ENCODE results near the gene IL18R1.

Gene IL18R1

DNA sequence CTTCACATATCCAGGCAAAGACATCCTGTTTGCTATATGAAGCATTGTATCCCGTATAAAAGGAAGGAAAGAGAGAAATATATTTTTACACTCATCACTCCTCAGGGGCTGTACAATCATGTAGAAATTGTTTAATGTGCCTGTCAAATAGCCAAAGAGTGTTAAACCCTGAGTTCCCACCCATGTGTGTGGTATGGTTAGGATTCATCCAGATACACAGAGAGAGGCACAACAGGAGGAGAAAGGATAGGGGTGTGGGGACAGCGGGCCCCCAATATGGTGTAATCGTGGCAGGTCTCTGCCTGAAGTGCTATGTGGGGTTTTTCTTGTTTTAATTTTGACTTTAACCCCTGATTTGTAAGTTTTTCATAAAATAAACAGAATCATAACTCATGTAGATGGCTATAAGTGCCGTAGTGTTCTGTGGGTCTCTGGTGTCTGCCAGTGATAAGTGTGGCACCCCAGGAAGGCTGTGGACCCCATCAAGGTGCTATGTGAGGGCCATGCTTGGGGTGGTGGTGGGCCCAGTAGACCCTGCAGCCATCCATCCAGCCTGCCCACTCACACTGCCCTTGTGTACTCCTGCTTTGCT, 10.2 kb upstream of the IL18R1 start:
- no peak for DNase-seq (ENCODE audit: low read depth)

DNA sequence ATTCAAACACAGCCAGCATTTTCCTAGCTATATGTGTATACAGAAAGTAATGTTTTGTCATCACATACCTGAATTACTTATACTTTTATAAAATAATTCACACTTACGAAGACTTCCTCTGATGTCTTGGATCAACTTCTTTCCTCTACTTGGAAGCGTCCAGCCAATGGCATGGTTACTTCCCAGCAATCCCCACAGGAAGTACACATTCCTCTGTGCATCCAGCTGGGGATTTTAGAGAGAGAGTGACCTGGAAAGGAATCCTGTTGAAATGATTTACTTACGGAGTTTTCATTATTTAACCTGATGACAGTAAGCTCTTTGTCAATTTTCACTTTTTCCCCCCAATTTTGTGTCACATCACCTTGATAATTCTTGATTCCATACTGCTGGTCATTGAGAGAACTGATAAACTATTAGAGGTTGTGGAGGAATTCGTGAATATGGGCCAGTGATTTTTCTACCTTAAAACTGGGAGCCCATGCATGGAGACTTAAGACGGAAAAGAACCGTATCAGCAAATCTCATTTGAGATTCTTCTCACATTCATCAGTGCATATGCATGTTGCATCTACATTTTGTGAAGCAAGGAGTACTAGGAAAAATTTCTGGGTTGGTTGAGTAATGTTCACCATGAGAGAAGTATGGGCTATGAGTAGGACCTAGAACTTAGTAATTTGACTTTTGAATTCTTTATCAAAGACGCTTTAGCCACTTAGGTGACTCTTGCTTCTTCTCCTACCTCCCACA, 9.0 kb upstream of the IL18R1 start:
- DNase-seq (ENCODE audit: low read depth), result no peak

DNA sequence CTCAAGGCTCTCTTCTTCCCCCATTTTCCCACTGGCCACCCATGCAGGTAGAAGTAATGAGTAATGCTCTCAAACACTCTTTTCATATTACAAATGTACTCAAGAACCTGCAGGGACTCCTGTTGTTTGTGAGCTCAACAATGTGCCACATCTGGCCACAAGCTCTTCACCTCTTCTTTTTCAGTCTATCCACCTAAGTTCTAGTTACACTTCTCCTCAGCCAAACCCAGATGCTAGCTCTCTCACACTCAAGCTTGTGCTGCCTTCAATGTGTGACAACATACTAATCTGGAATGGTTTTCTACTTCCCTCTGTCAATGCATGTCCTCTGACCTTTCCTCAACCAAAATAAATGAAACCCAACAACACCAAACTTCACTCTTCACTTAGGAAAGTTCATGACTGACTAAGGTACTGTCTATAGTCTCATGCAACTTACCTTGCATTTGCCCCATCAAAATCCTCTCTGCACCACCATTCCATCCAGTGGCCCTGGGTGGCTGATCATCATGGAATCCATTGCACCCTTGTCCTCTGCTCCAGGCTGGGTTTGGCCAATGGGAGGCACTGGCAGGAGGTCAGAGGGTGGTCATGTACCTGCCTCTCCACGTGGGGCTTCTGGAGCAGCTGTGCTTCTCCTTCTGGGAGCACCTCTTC, 5.3 kb upstream of the IL18R1 start:
- no peak for DNase-seq (ENCODE audit: low read depth)

DNA sequence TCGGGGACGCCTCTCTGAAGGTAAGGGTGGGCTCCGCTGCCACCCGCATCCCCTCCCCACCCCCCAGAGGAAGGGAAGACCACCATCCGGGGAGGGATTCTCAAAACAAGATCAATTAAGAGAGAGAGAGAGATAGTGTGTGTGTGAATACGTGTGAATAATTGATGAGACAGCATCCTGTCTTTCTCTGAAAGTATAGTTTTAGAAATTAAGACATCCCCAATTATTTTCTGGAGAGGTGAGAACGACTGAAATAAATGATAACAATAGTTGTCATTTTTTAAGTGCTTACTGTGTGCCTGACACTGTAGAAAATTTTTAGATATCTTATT, 751 bp downstream of the IL18R1 start:
- no peak for DNase-seq (ENCODE audit: low read depth)

DNA sequence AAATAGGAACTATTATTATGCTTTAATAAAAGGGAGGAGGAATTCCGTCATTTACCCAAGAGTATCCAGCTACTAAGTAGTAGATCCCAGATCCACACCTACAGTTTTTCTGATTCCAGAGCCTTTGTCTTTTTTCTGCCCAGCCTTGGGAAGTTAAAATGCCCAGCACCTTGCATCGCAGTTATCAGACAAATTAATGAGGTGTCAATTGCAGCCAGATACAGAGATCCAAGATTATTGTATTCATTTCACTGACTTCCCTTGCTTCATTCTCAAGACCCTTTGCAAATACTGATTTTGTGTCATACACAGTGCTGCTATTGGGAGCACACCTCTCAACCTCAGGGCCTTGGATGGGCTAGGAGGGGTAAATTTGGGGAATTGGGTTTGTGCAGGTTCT, 1.1 kb downstream of the IL18R1 start:
- no peak for DNase-seq (ENCODE audit: low read depth)

DNA sequence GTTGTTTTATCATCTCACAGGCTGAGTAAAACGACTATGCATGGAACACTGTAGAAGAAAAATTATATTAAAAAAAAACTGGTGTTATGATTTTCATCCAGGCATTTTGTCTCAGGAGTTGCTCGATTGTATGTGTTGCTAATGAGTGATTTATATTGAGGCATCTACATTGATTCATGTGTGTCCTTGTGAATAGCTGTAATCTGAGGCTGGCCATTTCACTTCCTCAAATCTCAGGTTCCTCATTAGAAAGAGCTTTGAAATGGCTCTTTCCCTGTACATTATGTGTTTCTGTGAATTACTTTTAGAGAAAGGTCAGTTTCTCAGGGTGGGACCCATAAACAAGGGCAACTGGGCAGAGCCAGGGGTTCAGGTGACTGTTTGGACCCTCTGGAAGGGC, 2.3 kb downstream of the IL18R1 start:
- no peak for DNase-seq (ENCODE audit: low read depth)

DNA sequence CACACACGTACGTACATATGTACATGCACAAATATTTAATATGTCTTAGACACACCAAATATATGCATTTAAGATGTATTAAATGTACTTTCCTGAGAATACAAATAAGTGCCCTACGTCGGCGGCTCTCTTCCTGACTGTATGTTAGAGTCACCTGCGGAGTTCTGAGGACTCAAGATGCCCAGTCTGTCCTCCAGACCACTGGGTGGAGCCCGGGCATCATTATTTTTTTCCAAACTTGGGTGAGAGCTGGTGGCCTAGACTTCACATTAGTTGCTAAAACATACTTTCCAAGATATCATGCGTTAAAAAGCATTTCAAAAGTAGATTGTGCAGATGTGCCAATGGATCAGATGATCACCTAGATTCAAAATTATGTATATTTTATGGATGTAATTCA, 2.9 kb downstream of the IL18R1 start:
- DNase-seq (ENCODE audit: low read depth), result no peak

DNA sequence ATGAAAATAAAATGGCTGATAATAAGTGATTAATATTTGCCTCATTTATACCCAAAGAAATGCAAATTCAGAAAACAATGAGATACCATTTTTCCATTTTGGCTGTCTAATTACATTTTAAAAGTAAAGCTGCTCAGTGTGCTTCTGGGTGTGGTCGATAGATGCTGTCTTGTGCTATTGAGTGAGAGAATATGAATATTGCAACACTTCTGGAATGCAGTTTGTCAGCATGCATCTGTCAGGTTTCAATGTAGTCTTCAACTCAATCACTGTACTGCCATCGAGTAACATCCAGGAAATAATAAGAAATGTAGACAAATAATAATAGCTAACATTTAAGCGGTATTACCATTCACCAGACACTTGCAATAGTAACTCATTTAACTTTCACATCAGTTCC, 3.9 kb downstream of the IL18R1 start:
- no peak for DNase-seq (ENCODE audit: low read depth)

DNA sequence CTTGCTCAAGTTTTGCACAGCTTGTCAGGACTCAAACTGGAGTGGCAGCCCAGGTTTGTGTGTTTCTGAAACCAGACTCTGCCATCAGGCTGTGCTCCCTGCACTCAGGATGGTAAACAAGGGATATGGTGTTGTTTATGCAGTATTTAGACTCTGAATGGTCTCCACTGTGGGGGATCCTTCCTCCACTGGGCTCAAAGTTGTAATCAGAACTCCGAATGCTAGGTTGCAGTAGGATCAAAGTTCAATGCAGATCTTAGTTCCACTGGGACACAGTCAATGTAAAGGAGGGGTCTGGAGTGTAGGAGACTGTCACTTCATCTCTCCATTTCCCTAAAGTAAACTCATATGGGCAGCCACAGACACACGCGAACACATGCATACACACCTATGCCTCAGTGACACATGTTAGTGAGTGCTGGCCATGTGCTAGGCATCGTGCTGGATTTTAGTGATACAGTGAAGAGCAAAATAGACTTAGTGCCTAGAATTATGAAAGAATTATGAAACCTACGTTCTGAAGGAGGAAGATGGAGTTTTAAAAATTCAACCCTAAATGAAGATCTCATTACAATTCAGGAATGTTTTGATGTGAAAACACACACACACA, 6.1 kb downstream of the IL18R1 start:
- DNase-seq (ENCODE audit: low read depth), result no peak

DNA sequence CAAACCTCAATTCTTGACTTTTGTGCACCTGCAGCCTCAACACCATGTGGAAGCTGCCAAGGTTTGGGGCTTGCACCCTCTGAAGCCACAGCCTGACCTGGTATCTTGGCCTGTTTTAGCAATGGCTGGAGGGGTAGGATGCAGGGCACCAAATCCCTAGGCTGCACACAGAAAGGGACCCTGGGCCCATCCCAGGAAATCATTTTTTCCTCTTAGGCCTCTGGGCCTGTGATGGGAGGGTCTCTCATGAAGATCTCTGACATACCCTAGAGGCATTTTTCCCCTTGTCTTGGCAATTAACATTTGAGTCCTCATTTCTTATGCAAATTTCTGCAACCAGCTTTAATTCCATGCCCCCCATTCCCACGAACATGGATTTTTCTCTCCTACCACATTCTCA, 10.2 kb downstream of the IL18R1 start:
- DNase-seq (ENCODE audit: low read depth), result no peak

DNA sequence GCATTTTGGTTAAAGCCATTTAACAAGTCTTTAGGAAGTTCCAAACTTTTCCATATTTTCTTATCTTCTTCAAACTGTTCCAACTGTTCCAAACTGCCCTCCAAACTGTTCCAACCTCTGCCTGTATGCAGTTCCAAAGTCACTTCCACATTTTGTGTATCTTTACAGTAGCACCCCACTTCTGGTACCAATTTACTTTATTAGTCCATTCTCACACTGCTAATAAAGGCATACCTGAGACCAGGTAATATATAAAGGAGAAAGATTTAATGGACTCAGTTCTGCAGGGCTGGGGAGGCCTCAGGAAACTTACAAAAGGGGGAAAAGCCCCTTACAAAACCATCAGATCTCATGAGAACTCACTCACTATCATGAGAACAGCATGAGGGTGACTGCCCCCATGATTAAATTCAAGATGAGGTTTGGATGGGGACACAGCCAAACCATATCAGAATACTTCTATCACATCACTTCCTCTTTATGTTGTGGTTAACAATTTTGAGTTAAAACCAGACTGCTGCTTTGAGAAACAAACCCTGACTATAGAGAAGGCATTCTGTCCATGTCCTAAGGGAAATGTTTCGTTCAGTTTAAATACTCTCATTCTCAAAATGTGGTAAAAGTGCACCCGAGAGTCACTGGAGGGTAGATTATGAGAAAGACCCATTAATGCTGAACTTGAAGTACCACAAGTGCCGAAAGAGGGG, 11.0 kb downstream of the IL18R1 start:
- DNase-seq (ENCODE audit: low read depth), result no peak

DNA sequence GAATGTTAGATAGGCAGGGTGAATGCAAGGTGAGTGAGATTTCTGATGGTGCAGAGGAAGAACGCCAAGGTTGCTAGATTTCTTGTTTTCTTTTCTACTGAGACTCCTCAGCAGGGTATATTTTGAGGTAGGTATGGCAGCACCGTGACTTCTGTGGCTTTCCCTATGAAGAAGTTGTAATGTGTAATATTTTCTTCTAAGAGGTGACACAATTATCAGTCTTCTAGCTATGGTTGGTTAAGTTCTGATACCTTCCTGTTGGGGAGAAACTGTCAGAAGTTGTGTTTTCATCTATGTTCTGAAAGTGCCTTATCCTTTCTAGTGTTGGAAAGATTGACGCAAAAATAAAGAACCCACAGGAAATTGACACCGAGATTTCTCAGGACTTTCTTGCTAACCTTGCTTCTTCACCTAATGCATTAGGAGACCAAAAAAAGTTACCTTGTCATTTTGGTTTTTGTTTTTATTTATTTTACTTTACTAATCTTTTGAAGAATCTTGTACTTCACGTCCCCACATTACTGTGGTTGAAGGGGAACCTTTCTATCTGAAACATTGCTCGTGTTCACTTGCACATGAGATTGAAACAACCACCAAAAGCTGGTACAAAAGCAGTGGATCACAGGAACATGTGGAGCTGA, 11.9 kb downstream of the IL18R1 start:
- DNase-seq (ENCODE audit: low read depth), result no peak

DNA sequence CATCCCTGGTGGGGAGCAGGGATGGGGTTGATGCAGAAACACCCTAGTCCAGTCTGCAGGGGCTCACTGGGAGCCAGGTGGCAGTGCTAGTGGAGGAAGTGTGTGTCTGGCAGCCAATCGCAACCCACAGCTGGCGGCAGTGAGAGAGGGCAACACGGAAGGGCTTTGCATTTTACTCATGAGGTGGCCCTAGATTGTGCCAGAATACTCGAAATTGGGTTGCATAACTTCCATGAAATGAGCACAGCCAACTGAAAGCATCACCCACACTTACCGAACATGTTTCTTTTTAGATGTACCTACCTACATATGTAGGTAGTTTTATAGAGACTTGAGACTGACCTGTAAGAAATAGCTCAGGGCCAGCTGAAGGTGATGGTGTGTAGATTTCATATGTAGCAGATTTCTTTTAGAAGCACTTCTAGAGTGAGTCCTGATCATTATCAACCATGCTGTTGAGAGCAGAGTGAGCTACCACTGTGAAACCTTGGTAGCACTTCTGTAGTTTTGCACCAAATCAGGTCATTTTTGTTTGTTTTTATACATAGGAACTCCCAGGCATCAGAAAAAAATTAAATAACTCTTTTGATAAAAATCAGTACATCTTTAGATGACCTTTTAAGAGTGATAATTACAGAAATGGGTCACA, 13.0 kb downstream of the IL18R1 start:
- no peak for DNase-seq (ENCODE audit: low read depth)

DNA sequence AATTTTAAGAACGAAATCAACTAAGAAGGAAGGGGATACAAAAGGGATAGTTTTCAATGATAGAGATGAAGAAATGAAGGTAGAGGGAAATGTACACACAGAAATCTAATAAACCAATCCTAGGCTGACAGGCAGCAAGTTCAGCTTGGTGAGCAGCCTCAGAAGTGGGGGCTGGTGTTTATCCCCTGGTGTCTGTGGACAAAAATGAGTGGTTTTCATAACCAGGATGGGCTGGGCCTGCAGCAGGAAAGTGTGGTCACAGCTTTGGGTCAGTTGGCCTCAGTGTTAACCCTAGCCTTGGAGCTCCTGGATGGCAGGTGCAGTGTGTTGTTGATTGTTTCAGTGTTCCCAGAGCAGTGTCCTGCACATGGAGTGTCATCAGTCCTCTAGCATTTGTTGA, 14.3 kb downstream of the IL18R1 start:
- no peak for DNase-seq (ENCODE audit: low read depth)

DNA sequence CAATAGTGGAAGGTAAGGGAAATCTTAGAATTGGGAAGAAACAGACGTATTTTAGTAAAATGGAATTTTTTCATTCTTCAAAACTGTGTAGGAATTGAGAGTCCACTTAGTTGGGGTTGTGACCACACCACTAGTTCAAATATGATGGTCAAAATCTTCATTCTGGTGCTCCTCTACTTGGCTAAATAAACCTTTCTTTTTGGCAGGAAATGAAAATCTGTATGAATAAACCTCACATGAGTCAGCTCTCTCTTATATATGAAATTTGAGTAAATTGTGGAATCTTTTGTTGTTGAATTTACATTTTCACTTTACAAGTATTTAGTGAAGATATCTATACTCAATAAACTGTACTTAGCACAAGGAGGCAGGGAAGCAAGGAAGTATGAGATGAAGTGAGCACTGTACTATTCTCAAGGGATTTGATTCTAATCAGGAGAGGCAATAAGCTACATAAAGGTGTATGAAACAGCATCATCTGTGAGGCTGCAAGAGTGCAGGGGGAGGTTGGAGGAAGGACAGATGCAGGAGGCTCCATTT, 20.5 kb downstream of the IL18R1 start:
- DNase-seq (ENCODE audit: low read depth), result no peak

DNA sequence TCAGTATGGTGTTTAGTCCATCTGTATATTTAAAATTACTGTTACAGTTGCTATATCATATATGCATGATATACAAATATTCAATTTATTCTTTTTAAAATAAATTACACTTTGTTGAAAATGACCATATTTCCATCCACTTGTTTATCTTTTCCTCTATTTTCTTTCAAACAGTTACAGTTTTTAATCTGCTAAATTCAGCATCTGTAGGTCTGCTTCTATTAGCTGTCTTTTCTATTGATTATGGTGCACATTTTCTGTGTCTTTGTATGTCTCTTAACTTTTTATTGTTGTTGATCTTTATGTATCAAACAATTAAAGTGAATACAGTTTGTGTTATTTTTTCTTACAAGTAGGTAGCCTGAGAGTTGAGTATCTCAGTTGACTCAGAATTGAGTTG, 28.1 kb downstream of the IL18R1 start:
- no peak for DNase-seq (ENCODE audit: low read depth)

DNA sequence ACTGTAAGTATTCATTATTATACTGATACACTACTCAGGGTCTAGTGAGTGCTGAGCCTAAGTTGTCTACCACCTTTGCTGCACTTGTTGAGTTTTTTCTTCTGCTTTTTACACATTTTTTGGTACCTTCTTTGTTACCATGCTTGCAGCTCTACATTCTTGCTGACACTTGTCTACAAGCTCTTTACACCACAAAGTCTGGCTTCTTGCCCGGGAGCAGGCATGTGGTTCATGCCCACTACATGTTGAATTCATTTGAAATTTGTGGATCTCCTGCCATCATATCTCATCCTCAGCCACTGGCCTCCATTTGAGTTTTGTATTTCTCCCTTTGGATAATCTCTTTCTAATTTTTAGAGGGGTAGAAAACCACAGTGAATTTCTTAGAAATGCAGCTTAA, 29.9 kb downstream of the IL18R1 start:
- DNase-seq (ENCODE audit: low read depth), result peak; percentile 5

DNA sequence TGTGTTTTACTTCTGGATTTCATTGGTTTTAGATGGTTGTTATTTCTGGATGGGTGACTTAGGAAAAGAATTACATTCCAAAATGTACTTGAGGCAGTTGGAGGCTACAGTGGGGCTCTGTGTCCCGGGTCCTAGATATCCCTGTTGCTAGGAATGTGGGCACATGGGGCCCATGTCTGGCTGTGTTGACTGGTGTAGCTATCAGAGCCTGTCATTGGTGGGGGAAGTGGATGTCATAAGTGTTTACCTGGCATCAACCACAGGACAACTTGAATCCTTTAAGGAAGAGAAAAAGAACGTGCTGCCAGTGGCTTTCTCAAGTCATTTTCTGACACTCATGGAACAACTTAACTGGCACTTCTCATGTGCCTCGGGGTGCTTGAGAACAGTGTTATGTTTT, 30.4 kb downstream of the IL18R1 start:
- no peak for DNase-seq (ENCODE audit: low read depth)

DNA sequence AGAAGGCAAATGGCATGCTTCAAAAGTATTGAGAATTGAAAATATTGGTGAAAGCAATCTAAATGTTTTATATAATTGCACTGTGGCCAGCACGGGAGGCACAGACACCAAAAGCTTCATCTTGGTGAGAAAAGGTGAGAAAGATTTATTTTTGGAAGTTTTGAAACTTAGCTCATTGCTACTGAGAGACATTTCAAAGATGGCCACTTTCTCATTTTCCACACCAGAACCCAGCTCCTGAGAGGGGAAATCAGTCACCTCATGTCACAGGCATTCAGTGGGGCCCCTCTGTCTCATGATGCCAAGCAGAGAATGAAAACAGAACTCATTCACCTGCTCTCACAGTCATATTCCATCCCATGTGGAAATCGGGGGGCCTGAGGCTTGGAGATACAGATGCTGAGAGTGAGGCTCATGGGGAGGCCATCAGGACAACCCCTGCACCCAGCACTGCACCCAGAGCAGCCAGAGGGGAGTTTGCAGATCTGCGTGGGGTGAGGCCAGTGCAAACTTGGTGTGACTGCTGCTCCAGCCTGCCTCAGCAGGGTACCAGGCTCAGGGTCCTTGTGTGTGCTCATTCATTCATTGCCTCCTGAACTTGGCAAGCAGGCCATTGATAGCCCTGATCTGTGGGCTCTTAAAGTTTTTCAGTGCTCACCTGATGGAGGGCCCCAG, 31.4 kb downstream of the IL18R1 start:
- DNase-seq (ENCODE audit: low read depth), result no peak

DNA sequence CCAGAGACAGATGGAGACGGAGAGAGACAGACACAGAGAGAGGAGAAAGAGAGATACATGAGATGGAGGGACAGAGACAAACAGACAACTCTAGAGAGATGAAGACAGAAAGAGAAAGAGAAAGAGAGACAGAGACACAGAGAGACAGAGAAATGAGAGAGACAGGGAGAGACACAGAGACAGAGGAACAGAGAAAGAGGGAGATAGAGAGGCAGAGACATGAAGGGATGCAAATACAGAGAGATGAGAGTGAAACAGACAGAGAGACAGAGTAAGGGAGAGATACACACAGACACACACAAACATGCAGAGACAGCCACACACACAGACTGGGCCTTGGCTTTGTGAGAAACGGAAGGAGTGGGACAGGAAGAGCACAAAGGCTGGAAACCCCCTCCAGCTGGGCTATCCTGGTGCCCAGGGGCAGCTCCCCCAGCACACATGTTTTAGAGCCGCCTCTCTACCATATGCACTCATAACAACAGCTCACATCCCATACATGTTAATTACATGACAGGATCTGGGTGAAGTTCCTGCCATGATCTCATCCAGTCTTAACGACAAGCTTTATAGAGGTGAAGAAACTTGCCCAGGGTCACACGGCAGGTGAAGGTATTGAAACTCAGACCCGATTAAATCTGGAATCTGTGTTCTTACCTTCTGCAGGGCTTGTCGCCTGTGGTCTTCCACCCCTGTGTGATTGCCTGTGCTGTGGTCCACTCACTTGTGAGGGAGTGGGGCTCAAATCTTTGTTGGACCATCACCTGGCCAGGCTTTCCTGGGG, 32.4 kb downstream of the IL18R1 start:
- DNase-seq (ENCODE audit: low read depth), result no peak

Measured in fibroblast of gingiva (primary cell).